WTC11 (cell line): ENCODE measurements around the gene ADRB2. TPM values are rescaled to one million over a fixed set of nuclear protein-coding genes. Genes with fewer than 3 reads are reported as not detected.

Source experiments
- AR ChIP-seq: fragments of 250-450 bp; sonication (Bioruptor Pico); IDR thresholded peaks from 2 replicates; pipeline ENCODE4 v1.9.0; 2021; ENCODE audit warnings: mild to moderate bottlenecking
- ATF3 ChIP-seq: sonication (generic); formaldehyde crosslinking; conservative IDR thresholded peaks from 2 replicates; pipeline ENCODE4 v1.8.1; 2022; ENCODE audit warnings: mild to moderate bottlenecking, missing genetic modification reagents
- CREM ChIP-seq: sonication (generic); formaldehyde crosslinking; IDR thresholded peaks from 2 replicates; pipeline ENCODE4 v1.8.1; 2022; ENCODE audit warnings: mild to moderate bottlenecking, missing genetic modification reagents, moderate library complexity
- ETV6 ChIP-seq: sonication (generic); formaldehyde crosslinking; IDR thresholded peaks from 2 replicates; pipeline ENCODE4 v1.8.1; 2022; ENCODE audit warnings: mild to moderate bottlenecking, missing genetic modification reagents
- GTF2I ChIP-seq: fragments of 250-450 bp; sonication (Bioruptor Pico); conservative IDR thresholded peaks from 2 replicates; pipeline ENCODE4 v1.4.0; 2021; ENCODE audit warnings: mild to moderate bottlenecking
- HMGA2 ChIP-seq: fragments of 250-450 bp; sonication (Bioruptor Pico); IDR thresholded peaks from 2 replicates; pipeline ENCODE4 v1.4.0; 2021; ENCODE audit warnings: mild to moderate bottlenecking, moderate library complexity
- JAZF1 ChIP-seq: fragments of 250-450 bp; sonication (Bioruptor Pico); IDR thresholded peaks from 2 replicates; pipeline ENCODE4 v1.9.0; 2021; ENCODE audit warnings: moderate library complexity, mild to moderate bottlenecking, inconsistent platforms
- JUN ChIP-seq: sonication (generic); formaldehyde crosslinking; IDR thresholded peaks from 2 replicates; pipeline ENCODE4 v1.8.0; 2023; ENCODE audit warnings: mild to moderate bottlenecking, missing genetic modification reagents
- MLX ChIP-seq: sonication (generic); formaldehyde crosslinking; IDR thresholded peaks from 2 replicates; pipeline ENCODE4 v1.8.1; 2023; ENCODE audit warnings: mild to moderate bottlenecking, missing genetic modification reagents, moderate library complexity
- MXD4 ChIP-seq: fragments of 250-450 bp; sonication (Bioruptor Pico); IDR thresholded peaks from 2 replicates; pipeline ENCODE4 v1.8.0; 2021; ENCODE audit warnings: mild to moderate bottlenecking, moderate library complexity, borderline replicate concordance
- OVOL2 ChIP-seq: fragments of 250-450 bp; sonication (Bioruptor Pico); IDR thresholded peaks from 2 replicates; pipeline ENCODE4 v1.9.0; 2021; ENCODE audit warnings: mild to moderate bottlenecking, borderline replicate concordance
- ZMAT4 ChIP-seq: fragments of 250-450 bp; sonication (Bioruptor Pico); IDR thresholded peaks from 2 replicates; pipeline ENCODE4 v1.9.0; 2021; ENCODE audit warnings: mild to moderate bottlenecking
- ZNF121 ChIP-seq: sonication (generic); formaldehyde crosslinking; IDR thresholded peaks from 2 replicates; pipeline ENCODE4 v1.8.0; 2023; ENCODE audit warnings: missing genetic modification reagents
- ZNF219 ChIP-seq: sonication (generic); formaldehyde crosslinking; IDR thresholded peaks from 2 replicates; pipeline ENCODE4 v1.8.0; 2023; ENCODE audit warnings: missing genetic modification reagents, mild to moderate bottlenecking, borderline replicate concordance
- ZNF423 ChIP-seq: fragments of 250-450 bp; sonication (Bioruptor Pico); IDR thresholded peaks from 2 replicates; pipeline ENCODE4 v2.1.2; 2022; ENCODE audit warnings: mild to moderate bottlenecking, moderate library complexity
- ZNF425 ChIP-seq: fragments of 250-450 bp; sonication (Bioruptor Pico); conservative IDR thresholded peaks from 2 replicates; pipeline ENCODE4 v1.9.0; 2021; ENCODE audit warnings: mild to moderate bottlenecking
- ZNF671 ChIP-seq: fragments of 250-450 bp; sonication (Bioruptor Pico); IDR thresholded peaks from 2 replicates; pipeline ENCODE4 v1.8.0; 2021; ENCODE audit warnings: mild to moderate bottlenecking
- ZSCAN18 ChIP-seq: fragments of 250-450 bp; sonication (Bioruptor Pico); IDR thresholded peaks from 2 replicates; pipeline ENCODE4 v2.1.2; 2022; ENCODE audit warnings: mild to moderate bottlenecking, moderate library complexity
- total RNA-seq: library from RNA; stranded (reverse); gene quantifications from 3 replicates; pipeline ENCODE4 v1.2.3, GENCODE V29; 2021
- TF ChIP-seq, protein P1 (sequence below): sonication (generic); formaldehyde crosslinking; IDR thresholded peaks from 2 replicates; pipeline ENCODE4 v1.8.1; 2023; ENCODE audit warnings: mild to moderate bottlenecking, moderate library complexity, missing genetic modification reagents
- TF ChIP-seq, protein P2 (sequence below): sonication (generic); formaldehyde crosslinking; conservative IDR thresholded peaks from 2 replicates; pipeline ENCODE4 v1.8.1; 2023; ENCODE audit warnings: mild to moderate bottlenecking, low read depth, missing genetic modification reagents, moderate library complexity
- TF ChIP-seq, protein P3 (sequence below): sonication (generic); formaldehyde crosslinking; IDR thresholded peaks from 2 replicates; pipeline ENCODE4 v1.8.0; 2022; ENCODE audit warnings: mild to moderate bottlenecking, missing genetic modification reagents
- TF ChIP-seq, protein P4 (sequence below): fragments of 250-450 bp; sonication (Bioruptor Pico); IDR thresholded peaks from 2 replicates; pipeline ENCODE4 v1.9.0; 2021; ENCODE audit warnings: moderate library complexity, mild to moderate bottlenecking, inconsistent platforms, borderline replicate concordance

ADRB2 gene
- total RNA-seq, 1 experiment from 2014 or later: 1.2 TPM

DNA sequence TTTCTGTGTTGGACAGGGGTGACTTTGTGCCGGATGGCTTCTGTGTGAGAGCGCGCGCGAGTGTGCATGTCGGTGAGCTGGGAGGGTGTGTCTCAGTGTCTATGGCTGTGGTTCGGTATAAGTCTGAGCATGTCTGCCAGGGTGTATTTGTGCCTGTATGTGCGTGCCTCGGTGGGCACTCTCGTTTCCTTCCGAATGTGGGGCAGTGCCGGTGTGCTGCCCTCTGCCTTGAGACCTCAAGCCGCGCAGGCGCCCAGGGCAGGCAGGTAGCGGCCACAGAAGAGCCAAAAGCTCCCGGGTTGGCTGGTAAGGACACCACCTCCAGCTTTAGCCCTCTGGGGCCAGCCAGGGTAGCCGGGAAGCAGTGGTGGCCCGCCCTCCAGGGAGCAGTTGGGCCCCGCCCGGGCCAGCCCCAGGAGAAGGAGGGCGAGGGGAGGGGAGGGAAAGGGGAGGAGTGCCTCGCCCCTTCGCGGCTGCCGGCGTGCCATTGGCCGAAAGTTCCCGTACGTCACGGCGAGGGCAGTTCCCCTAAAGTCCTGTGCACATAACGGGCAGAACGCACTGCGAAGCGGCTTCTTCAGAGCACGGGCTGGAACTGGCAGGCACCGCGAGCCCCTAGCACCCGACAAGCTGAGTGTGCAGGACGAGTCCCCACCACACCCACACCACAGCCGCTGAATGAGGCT, at the start of gene ADRB2 (continued):
- TF ChIP-seq MLX (CRISPR knock-in tag) (no peak), OVOL2 (no peak), AR (CRISPR knock-in tag) (no peak), ZMAT4 (no peak), MXD4 (CRISPR knock-in tag) (no peak), JAZF1 (CRISPR knock-in tag) (no peak), ZNF671 (CRISPR knock-in tag) (no peak), JUN (no peak), GTF2I (no peak), ZNF219 (CRISPR knock-in tag) (no peak), ZNF425 (CRISPR knock-in tag) (no peak), CREM (CRISPR knock-in tag) (peak; percentile 20; the same call in 1 of the 2 replicates), ZNF423 (CRISPR knock-in tag) (no peak), ZSCAN18 (CRISPR knock-in tag) (no peak), ATF3 (CRISPR knock-in tag) (no peak), ZNF121 (no peak), HMGA2 (CRISPR knock-in tag) (no peak), ETV6 (CRISPR knock-in tag) (peak; percentile 66; the same call in 1 of the 2 replicates)
- TF ChIP-seq, protein P1, sequence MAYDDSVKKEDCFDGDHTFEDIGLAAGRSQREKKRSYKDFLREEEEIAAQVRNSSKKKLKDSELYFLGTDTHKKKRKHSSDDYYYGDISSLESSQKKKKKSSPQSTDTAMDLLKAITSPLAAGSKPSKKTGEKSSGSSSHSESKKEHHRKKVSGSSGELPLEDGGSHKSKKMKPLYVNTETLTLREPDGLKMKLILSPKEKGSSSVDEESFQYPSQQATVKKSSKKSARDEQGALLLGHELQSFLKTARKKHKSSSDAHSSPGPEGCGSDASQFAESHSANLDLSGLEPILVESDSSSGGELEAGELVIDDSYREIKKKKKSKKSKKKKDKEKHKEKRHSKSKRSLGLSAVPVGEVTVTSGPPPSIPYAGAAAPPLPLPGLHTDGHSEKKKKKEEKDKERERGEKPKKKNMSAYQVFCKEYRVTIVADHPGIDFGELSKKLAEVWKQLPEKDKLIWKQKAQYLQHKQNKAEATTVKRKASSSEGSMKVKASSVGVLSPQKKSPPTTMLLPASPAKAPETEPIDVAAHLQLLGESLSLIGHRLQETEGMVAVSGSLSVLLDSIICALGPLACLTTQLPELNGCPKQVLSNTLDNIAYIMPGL (CRISPR knock-in tag): no peak
- TF ChIP-seq, protein P2, sequence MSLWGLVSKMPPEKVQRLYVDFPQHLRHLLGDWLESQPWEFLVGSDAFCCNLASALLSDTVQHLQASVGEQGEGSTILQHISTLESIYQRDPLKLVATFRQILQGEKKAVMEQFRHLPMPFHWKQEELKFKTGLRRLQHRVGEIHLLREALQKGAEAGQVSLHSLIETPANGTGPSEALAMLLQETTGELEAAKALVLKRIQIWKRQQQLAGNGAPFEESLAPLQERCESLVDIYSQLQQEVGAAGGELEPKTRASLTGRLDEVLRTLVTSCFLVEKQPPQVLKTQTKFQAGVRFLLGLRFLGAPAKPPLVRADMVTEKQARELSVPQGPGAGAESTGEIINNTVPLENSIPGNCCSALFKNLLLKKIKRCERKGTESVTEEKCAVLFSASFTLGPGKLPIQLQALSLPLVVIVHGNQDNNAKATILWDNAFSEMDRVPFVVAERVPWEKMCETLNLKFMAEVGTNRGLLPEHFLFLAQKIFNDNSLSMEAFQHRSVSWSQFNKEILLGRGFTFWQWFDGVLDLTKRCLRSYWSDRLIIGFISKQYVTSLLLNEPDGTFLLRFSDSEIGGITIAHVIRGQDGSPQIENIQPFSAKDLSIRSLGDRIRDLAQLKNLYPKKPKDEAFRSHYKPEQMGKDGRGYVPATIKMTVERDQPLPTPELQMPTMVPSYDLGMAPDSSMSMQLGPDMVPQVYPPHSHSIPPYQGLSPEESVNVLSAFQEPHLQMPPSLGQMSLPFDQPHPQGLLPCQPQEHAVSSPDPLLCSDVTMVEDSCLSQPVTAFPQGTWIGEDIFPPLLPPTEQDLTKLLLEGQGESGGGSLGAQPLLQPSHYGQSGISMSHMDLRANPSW (CRISPR knock-in tag): no peak
- TF ChIP-seq, protein P3, sequence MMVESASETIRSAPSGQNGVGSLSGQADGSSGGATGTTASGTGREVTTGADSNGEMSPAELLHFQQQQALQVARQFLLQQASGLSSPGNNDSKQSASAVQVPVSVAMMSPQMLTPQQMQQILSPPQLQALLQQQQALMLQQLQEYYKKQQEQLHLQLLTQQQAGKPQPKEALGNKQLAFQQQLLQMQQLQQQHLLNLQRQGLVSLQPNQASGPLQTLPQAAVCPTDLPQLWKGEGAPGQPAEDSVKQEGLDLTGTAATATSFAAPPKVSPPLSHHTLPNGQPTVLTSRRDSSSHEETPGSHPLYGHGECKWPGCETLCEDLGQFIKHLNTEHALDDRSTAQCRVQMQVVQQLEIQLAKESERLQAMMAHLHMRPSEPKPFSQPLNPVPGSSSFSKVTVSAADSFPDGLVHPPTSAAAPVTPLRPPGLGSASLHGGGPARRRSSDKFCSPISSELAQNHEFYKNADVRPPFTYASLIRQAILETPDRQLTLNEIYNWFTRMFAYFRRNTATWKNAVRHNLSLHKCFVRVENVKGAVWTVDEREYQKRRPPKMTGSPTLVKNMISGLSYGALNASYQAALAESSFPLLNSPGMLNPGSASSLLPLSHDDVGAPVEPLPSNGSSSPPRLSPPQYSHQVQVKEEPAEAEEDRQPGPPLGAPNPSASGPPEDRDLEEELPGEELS (CRISPR knock-in tag): 0 out of 2 replicates have a peak, but pooled peaks have one; percentile 75
- TF ChIP-seq, protein P4, sequence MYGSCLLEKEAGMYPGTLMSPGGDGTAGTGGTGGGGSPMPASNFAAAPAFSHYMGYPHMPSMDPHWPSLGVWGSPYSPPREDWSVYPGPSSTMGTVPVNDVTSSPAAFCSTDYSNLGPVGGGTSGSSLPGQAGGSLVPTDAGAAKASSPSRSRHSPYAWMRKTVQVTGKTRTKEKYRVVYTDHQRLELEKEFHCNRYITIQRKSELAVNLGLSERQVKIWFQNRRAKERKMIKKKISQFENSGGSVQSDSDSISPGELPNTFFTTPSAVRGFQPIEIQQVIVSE: no peak
